ENCODE results near the gene NCKAP5L. TPM values are rescaled to one million over a fixed set of nuclear protein-coding genes. Genes with fewer than 3 reads are reported as not detected.

Gene NCKAP5L
- total RNA-seq, 1 donor from 2014 or later: 34.5 TPM

DNA sequence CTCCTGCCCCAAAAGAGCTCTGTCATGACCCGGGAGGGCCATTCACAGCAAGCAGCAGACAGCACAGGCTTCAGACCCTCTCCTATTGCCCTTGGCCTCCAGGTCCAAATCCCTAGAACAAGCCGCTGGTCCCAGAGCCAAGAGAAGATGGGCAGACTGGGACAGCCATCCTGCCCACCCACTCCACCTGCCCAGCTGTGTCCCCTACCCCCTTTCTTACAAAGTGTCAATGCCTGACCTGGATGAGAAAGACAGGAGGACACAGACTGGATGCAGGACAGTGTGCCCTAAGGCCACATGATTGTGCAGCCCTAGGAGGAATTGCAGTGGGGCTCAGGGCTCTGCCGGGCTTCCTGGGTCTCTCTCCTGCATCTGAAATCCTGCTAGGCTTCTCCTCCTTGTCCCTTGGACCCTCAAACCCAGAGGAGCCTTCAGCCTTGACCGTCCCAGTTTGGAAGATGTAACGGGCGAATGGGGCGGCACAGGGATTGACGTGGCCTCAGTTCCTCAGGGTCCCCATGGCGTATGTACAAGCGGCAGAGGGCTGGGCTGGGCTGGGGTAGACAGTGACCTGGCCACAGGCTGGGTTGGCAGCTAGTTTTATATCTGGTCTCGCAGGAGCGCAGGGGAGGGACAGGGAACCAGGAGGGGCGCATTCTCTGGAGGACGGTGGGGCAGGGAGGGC, 41.7 kb upstream of the NCKAP5L start:
- H3K36me3 Mint-ChIP-seq (ENCODE audit: insufficient read depth): no peaks in the 10 kb centered on the region
- H3K9me3 Mint-ChIP-seq (ENCODE audit: low read depth): no peaks in the 10 kb centered on the region
- no peak overlapping the region for H3K27ac Mint-ChIP-seq
- no peak for TF ChIP-seq CTCF (IDR thresholded peaks at IDR 0.05; ENCODE audit: unreplicated experiment)
- H3K27me3 Mint-ChIP-seq: peaks cover 12% of the 10 kb centered on the region
- peaks cover 11% of the 10 kb centered on the region for H3K4me1 Mint-ChIP-seq (ENCODE audit: low read depth)
- no peak for DNase-seq (ENCODE audit: low spot score, unreplicated experiment)
- no peak overlapping the region for H3K4me3 Mint-ChIP-seq (ENCODE audit: low read depth)

- H3K27ac Mint-ChIP-seq: no peak overlapping the region
- no peak overlapping the region for H3K4me3 Mint-ChIP-seq (ENCODE audit: low read depth)
- DNase-seq (ENCODE audit: low spot score, unreplicated experiment): no peak
- no peaks in the 10 kb centered on the region for H3K9me3 Mint-ChIP-seq (ENCODE audit: low read depth)
- peaks cover 19% of the 10 kb centered on the region for H3K27me3 Mint-ChIP-seq
- peaks cover 11% of the 10 kb centered on the region for H3K4me1 Mint-ChIP-seq (ENCODE audit: low read depth)
- TF ChIP-seq CTCF (IDR thresholded peaks at IDR 0.05; ENCODE audit: unreplicated experiment): no peak
- no peaks in the 10 kb centered on the region for H3K36me3 Mint-ChIP-seq (ENCODE audit: insufficient read depth)
Measured at GRCh38 chr12:49868952-49869815, 41.0 kb upstream of the NCKAP5L start.

DNA sequence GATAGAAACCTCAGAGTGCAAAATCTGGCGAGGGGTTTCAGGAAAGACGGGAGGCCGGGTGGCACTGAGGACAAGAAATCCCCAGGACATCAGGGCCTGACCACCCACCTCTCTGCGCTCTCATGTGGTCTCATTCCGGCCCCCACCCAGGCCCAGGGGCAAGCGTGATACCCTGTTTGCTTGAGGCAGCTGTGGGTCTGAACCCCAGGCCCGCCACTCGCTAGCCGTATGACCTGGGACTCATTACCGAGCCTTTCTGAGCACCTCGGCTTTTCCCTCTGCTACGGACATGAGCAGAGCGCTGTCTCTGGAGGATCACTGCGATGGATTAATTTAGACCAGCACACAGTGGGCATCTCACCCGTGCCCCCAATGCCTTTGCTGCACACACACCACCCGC, 40.2 kb upstream of the NCKAP5L start:
- Mint-ChIP-seq H3K9me3 (ENCODE audit: low read depth) (no peaks in the 10 kb centered on the region), H3K27me3 (peaks cover 26% of the 10 kb centered on the region), H3K36me3 (ENCODE audit: insufficient read depth) (no peaks in the 10 kb centered on the region), H3K4me1 (ENCODE audit: low read depth) (peaks cover 11% of the 10 kb centered on the region), H3K4me3 (ENCODE audit: low read depth) (no peak overlapping the region), H3K27ac (no peak overlapping the region)
- DNase-seq (ENCODE audit: low spot score, unreplicated experiment): no peak
- no peak for TF ChIP-seq CTCF (IDR thresholded peaks at IDR 0.05; ENCODE audit: unreplicated experiment)

DNA sequence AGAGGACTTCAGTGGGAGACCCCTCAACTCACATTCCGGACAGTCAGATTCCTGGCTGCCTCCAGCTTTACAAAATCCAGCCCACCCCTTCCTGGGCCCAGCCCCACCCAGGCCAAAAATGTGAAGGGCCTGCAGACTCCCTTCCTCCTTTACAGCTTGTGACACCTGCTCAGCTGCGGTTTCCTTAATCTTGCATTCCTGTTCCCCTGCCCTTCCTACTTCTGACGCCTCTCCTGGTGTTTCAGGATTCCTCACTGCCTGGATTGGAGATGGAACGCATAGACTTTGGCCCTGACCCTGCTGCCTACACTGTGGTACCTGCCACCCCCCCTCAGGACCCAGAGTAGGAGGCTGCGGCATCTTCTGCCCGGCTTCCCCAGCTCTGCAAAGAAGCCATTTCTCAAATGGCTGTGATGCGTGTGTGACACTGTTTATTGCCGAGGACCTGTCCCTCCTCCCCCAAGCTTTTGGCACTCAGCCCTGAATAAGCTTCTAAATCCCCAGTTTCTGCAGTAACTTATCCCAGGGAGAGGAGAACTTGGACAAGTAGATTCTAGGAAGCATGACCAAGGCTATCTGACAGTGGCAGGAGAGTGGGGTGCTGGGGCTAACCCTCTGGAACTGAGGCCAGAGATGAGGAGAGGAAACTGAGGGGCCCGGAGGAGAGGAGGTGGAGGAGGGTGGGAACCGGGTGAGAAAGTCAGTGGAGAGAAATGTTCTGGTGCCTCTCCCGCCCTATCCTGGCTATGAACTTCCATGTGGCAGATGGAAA, 39.5 kb upstream of the NCKAP5L start:
- Mint-ChIP-seq H3K27me3 (peaks cover 26% of the 10 kb centered on the region), H3K27ac (peak overlapping the region; percentile 72), H3K9me3 (ENCODE audit: low read depth) (no peaks in the 10 kb centered on the region), H3K4me3 (ENCODE audit: low read depth) (no peak overlapping the region), H3K36me3 (ENCODE audit: insufficient read depth) (no peaks in the 10 kb centered on the region), H3K4me1 (ENCODE audit: low read depth) (peaks cover 11% of the 10 kb centered on the region)
- no peak for TF ChIP-seq CTCF (IDR thresholded peaks at IDR 0.05; ENCODE audit: unreplicated experiment)
- DNase-seq (ENCODE audit: low spot score, unreplicated experiment): no peak

Measured in progenitor cell of endocrine pancreas (in vitro differentiated cells).